Transverse colon (tissue), 4 donors: ENCODE measurements around the gene MDP1. TPM values are rescaled to one million over a fixed set of nuclear protein-coding genes. Genes with fewer than 3 reads are reported as not detected.

Source experiments
- DNase-seq: peaks from one replicate; pipeline ENCODE4 v3.0.0-alpha.2; 2019
- H3K27ac ChIP-seq, 4 donors: fragments of 200-600 bp; sonication (generic); 2 replicates each; pipeline ENCODE4 v1.5.1; 2016 to 2018; ENCODE audit warnings: inconsistent platforms in 4 of 4
- H3K27me3 ChIP-seq: fragments of 200-600 bp; sonication (generic); 2 replicates; pipeline ENCODE4 v1.5.1; 2017; ENCODE audit warnings: inconsistent platforms
- H3K36me3 ChIP-seq, 4 donors: fragments of 200-600 bp; sonication (generic); 2 replicates each; pipeline ENCODE4 v1.5.1; 2017 to 2019; ENCODE audit warnings: inconsistent platforms in 4 of 4
- H3K4me1 ChIP-seq, 4 donors: fragments of 200-600 bp; sonication (generic); 2 replicates each; pipeline ENCODE4 v1.5.1; 2017 to 2020; ENCODE audit warnings: inconsistent platforms in 4 of 4
- H3K4me3 ChIP-seq, 4 donors: fragments of 200-600 bp; sonication (generic); 1 replicate in 1 of 4; 2 replicates in 3 of 4; pipeline versions ENCODE4 v1.5.1 to v1.6.1; 2017 to 2019; ENCODE audit warnings: inconsistent platforms in 4 of 4
- H3K9me3 ChIP-seq, 2 donors: fragments of 200-600 bp; sonication (generic); 2 replicates each; pipeline ENCODE4 v1.5.1; 2017 to 2019; ENCODE audit warnings: inconsistent platforms in 2 of 2
- EP300 ChIP-seq: sonication (generic); formaldehyde crosslinking; IDR thresholded peaks from one replicate; pipeline ENCODE4 v1.6.1; 2017; ENCODE audit warnings: antibody characterized with exemption, low read depth
- POLR2A ChIP-seq: fragments of 450-650 bp; IDR thresholded peaks from one replicate; pipeline ENCODE4 v1.6.1; 2016; ENCODE audit warnings: antibody characterized with exemption, mild to moderate bottlenecking, moderate library complexity
- POLR2AphosphoS5 ChIP-seq, 3 donors: sonication (generic); formaldehyde crosslinking; IDR thresholded peaks; one replicate each; pipeline ENCODE4 v1.6.1; 2016; ENCODE audit warnings: antibody characterized with exemption in 3 of 3
- WGBS, 2 donors: methylation state at CpG; one replicate each; pipeline ENCODE4 v1.1.5; 2018; ENCODE audit warnings: low coverage in 1 of 2; 5-methylcytosine and 5-hydroxymethylcytosine counted together
- in situ Hi-C, 4 donors: fragments of 200-750 bp; cut with MboI; loops; one replicate each; pipeline versions ENCODE4 v1.15.0 to v1.15.1; 2017; ENCODE audit warnings: low sequenced_read_pairs in 3 of 4, low pct_ligation_motif_present in 1 of 4, low pct_unique_long_range_greater_than_20kb in 1 of 4
- intact Hi-C: fragments of 100-400 bp; cut with DNase I; formaldehyde crosslinking; loops from one replicate; pipeline ENCODE4 v1.15.1; 2023; ENCODE audit warnings: low total_unique reads
- total RNA-seq, 4 donors: library from RNA; depleted of rRNA; stranded (reverse); fragments of >200 nt; gene quantifications; one replicate each; pipeline ENCODE4 v1.1.0, GENCODE V29; 2016
- TF ChIP-seq, protein P1 (sequence below), 5 experiments: fragments of 200-600 bp in 3 of 5; fragments of 450-650 bp in 2 of 5; sonication (generic) in 3 of 5; IDR thresholded peaks; 1 replicate in 2 of 5; 2 replicates in 3 of 5; pipeline ENCODE4 v1.5.1; 2016 to 2017; ENCODE audit warnings: antibody characterized with exemption in 5 of 5, inconsistent platforms in 3 of 5, mild to moderate bottlenecking in 2 of 5, moderate library complexity in 1 of 5

The MDP1 gene
- 100 to 1,000 TPM in 1 of 4 donors, 10 to 100 TPM in 3; 11.1 to 116 (median 40.2) TPM for total RNA-seq

DNA sequence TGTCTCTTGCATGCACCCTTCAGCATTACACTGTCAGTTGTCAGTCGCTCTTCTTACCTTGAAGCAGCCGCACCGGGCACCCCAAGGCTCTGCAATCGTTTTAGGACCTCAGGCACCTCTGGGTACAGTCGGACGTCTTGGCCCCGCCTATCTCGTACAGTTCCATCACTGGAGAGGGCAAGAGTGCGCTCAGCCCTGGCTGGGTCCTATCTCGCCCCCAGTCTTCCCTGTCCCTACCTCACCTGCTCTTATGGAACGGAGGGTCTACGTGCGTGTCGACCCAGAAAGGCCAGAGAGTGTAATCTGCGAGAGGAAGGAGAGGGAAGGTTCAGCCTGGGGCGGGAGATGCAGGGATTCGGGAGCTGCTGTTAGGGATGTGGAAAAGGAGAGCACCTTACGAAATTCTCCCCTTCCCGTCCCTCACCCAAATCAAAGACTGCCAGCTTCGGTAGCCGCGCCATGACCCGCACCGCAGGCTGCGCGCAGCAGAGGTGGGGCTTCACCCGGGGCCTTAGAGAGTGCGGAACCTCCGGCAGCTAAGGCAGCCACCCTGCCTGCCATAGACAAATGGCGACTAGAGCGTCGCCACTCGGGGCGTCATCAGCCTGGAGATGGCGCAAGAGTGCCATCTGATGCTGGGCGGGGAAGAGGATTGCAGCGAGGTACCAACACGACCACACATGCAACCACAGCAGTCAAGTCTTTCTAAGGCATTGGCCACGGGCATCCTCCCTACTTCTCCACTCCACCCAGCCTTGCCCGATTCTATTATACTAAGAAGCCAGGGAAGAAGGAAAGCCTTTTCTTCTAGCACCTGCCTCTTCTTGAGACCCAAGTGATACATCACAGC, at the start of gene MDP1:
MDP1 (minus strand) TSS at position 572 of the 850 bp plus-strand sequence; CDS start at position 461, 111 bp downstream.
- in situ Hi-C loops, result no loop called here
- Histone ChIP-seq H3K4me3 (peak within 1 kb of the TSS; percentile 52 to 74 (median 69)), H3K27ac (peak within 1 kb of the TSS; percentile 88 to 97 (median 97)), H3K4me1 (peaks cover 15 to 34% (median 19%) of the 10 kb centered on the region in 4 donors), H3K36me3 (peaks cover 0 to 3% (median under 1%) of the 10 kb centered on the region in 4 donors), H3K9me3 (no peaks in the 10 kb centered on the region), H3K27me3 (no peaks in the 10 kb centered on the region)
- TF ChIP-seq, protein P1, sequence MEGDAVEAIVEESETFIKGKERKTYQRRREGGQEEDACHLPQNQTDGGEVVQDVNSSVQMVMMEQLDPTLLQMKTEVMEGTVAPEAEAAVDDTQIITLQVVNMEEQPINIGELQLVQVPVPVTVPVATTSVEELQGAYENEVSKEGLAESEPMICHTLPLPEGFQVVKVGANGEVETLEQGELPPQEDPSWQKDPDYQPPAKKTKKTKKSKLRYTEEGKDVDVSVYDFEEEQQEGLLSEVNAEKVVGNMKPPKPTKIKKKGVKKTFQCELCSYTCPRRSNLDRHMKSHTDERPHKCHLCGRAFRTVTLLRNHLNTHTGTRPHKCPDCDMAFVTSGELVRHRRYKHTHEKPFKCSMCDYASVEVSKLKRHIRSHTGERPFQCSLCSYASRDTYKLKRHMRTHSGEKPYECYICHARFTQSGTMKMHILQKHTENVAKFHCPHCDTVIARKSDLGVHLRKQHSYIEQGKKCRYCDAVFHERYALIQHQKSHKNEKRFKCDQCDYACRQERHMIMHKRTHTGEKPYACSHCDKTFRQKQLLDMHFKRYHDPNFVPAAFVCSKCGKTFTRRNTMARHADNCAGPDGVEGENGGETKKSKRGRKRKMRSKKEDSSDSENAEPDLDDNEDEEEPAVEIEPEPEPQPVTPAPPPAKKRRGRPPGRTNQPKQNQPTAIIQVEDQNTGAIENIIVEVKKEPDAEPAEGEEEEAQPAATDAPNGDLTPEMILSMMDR (IDR thresholded peaks at IDR 0.05), result peak; percentile 38 to 57 (median 42)
- peak; percentile 87 to 94 (median 91) for TF ChIP-seq POLR2AphosphoS5 (IDR thresholded peaks at IDR 0.05)
- TF ChIP-seq POLR2A, result peak; percentile 93
- TF ChIP-seq EP300, result no peak
- intact Hi-C loops, result no loop called here
- 0% methylated on average over 40 of the region's 40 CpGs; no CpG with 5 or more reads in 1 of the 2 donors for WGBS, 2 donors
- peak; percentile 90 for DNase-seq

DNA sequence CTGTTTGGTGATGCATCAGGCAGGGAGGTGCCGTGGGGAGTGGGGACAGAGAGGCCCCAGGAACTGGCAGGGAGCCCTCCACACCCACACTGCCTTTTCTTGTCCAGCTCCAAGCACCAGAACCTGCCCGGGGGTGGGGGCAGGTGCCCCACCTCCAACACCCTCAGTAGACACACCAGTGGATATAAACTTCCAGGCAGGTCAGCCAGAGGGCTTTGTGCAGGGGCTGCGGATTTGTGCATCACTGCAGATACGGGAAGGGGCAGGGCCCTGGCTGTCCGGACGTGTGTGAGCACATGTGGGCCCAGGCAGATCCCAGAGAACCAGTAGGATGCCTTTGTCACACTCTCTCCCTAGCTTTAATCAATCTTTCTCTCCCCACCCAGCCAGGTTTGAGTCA, 48.4 kb upstream of the MDP1 start:
- H3K4me1 ChIP-seq, result no peaks in the 10 kb centered on the region
- intact Hi-C loops, result no loop called here
- H3K4me3 ChIP-seq, result no peak overlapping the region
- H3K36me3 ChIP-seq, result peaks cover 0 to 18% (median 0%) of the 10 kb centered on the region in 4 donors
- no peaks in the 10 kb centered on the region for H3K27me3 ChIP-seq
- WGBS, 2 donors, result 81% methylated on average over 6 of the region's 6 CpGs; no CpG with 5 or more reads in 1 of the 2 donors
- DNase-seq, result no peak
- no peak overlapping the region for H3K27ac ChIP-seq
- in situ Hi-C loops, result no loop called here
- TF ChIP-seq, protein P1 (IDR thresholded peaks at IDR 0.05), result no peak
- TF ChIP-seq POLR2A (no peak), POLR2AphosphoS5 (IDR thresholded peaks at IDR 0.05) (no peak), EP300 (no peak)
- no peaks in the 10 kb centered on the region for H3K9me3 ChIP-seq

DNA sequence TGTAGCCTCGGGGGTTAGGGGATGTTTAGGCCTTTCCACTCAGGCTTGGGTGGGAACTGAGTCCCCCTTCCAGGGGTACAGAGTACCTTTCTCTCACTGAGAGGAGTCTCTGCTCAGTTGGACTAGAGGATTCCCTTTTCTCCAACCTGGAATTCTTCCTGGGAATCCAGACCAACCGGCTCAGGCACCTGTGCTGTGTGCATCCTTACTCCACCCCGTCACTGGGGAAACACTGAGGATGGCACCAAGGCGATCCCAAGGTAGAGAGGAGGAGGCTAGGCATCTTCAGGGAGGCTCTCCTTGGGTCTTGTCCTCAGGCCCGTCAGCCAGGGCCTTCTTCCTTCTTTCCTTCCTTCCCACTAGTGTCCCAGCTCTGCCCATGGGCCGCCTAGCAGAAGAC, 48.0 kb upstream of the MDP1 start:
- in situ Hi-C loops, result no loop called here
- Histone ChIP-seq H3K4me1 (no peaks in the 10 kb centered on the region), H3K36me3 (peaks cover 0 to 18% (median 0%) of the 10 kb centered on the region in 4 donors), H3K27ac (no peak overlapping the region), H3K4me3 (no peak overlapping the region), H3K27me3 (no peaks in the 10 kb centered on the region), H3K9me3 (no peaks in the 10 kb centered on the region)
- 84% methylated on average over 6 of the region's 6 CpGs; no CpG with 5 or more reads in 1 of the 2 donors for WGBS, 2 donors
- intact Hi-C loops, result no loop called here
- no peak for DNase-seq
- TF ChIP-seq, protein P1 (IDR thresholded peaks at IDR 0.05), result no peak
- no peak for TF ChIP-seq POLR2AphosphoS5 (IDR thresholded peaks at IDR 0.05)
- TF ChIP-seq POLR2A, result no peak
- TF ChIP-seq EP300, result no peak
